Measurements from ENCODE around the gene CUL1.

The CUL1 gene

DNA sequence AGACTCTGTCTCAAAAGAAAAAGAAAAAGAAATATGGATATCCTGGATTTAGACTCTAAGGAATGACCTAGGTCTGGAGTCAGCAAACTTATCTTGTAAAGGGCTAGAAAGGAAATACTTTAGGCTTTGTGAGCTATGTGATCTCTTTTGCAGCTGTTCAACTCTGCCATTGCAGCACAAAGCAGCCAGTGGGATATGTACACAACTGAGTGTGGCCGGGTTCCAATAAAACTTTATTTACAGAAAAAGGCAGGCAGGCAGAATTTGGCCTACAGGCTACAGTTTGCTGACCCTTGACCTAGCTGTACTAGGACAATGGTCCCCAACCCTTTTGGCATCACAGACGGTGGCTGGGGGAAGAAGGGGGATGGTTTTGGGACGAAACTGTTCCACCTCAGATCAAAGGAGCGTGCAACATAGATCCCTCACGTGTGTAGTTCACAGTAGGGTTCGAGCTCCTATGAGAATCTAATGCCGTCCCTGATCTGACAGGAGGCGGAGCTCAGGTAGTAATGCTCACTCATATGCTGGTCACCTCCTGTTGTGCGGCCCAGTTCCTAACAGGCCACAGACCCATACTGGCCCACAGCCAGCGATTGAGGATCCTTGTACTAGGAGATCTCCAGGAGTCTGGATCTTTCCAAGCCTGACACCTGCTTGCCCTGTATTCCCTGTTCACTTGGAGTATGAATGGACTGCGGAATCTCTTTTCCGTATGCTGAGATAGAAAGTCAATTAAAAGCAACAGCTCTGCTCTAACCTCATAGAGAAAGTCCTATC, 63.0 kb downstream of the CUL1 start:
- Histone ChIP-seq H3K4me3 (ENCODE audit: low read depth, low read length) (no peak overlapping the region), H3K9ac (ENCODE audit: low read depth, low read length) (no peak overlapping the region), H3K36me3 (ENCODE audit: control insufficient read depth, insufficient read depth, low read length) (peaks cover 86% of the 10 kb centered on the region)

DNA sequence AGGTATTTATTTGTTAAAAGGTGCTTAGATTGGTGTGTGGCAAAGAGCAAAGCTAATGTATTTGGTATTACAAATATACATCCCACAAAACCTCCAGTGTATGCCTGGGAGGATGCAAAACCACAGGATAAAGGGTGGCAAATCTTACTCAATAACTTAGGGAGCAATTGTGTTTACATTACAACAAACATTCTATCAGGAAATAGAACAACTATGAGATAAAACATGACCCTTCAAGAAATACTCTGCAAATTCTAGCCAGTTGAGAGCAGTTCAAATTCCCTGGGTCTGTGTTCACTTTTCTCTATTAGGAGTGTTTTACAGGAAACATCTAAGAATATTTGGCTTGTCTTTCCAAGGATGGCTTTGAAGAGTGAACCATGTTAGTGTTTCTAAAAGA, 64.9 kb downstream of the CUL1 start:
- Histone ChIP-seq H3K27ac (ENCODE audit: low read depth, low read length) (no peak overlapping the region), H3K4me1 (ENCODE audit: control insufficient read depth, insufficient read depth, low read length) (no peaks in the 10 kb centered on the region), H3K36me3 (ENCODE audit: control insufficient read depth, insufficient read depth, low read length) (peaks cover 85% of the 10 kb centered on the region), H3K27me3 (ENCODE audit: control insufficient read depth, insufficient read depth, low read length) (no peaks in the 10 kb centered on the region), H3K9ac (ENCODE audit: low read depth, low read length) (no peak overlapping the region), H3K4me3 (ENCODE audit: low read depth, low read length) (no peak overlapping the region), H3K9me3 (ENCODE audit: control insufficient read depth, insufficient read depth, low read length) (no peaks in the 10 kb centered on the region)

More for the DNA sequence above, 63.0 kb downstream of the CUL1 start:
- Histone ChIP-seq H3K27ac (ENCODE audit: low read depth, low read length) (no peak overlapping the region), H3K4me1 (ENCODE audit: control insufficient read depth, insufficient read depth, low read length) (no peaks in the 10 kb centered on the region), H3K27me3 (ENCODE audit: control insufficient read depth, insufficient read depth, low read length) (no peaks in the 10 kb centered on the region), H3K9me3 (ENCODE audit: control insufficient read depth, insufficient read depth, low read length) (no peaks in the 10 kb centered on the region)

DNA sequence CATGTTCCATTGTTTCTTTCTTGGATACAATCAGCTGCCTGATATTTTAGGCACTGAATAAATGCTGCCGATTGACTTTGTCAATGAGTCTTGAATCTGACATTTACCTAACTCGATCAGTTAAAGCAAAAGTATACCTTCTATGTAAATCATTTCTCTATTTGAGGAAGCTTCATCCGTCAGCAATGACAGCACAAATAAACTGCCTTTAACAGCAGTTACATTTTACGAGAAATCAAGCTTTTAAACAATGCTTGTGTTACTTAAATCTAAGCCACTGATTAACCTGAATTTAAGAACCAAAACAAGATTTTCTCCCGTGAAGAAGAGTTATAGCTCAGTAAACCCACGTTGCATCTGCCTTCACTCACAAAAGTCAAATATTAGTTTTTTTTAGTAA, 71.3 kb downstream of the CUL1 start:
- Histone ChIP-seq H3K4me3 (ENCODE audit: low read depth, low read length) (no peak overlapping the region), H3K9ac (ENCODE audit: low read depth, low read length) (no peak overlapping the region), H3K4me1 (ENCODE audit: control insufficient read depth, insufficient read depth, low read length) (peaks cover 7% of the 10 kb centered on the region; the same call in 1 of the 2 replicates), H3K27ac (ENCODE audit: low read depth, low read length) (no peak overlapping the region), H3K27me3 (ENCODE audit: control insufficient read depth, insufficient read depth, low read length) (no peaks in the 10 kb centered on the region), H3K9me3 (ENCODE audit: control insufficient read depth, insufficient read depth, low read length) (no peaks in the 10 kb centered on the region), H3K36me3 (ENCODE audit: control insufficient read depth, insufficient read depth, low read length) (peaks cover 90% of the 10 kb centered on the region)

DNA sequence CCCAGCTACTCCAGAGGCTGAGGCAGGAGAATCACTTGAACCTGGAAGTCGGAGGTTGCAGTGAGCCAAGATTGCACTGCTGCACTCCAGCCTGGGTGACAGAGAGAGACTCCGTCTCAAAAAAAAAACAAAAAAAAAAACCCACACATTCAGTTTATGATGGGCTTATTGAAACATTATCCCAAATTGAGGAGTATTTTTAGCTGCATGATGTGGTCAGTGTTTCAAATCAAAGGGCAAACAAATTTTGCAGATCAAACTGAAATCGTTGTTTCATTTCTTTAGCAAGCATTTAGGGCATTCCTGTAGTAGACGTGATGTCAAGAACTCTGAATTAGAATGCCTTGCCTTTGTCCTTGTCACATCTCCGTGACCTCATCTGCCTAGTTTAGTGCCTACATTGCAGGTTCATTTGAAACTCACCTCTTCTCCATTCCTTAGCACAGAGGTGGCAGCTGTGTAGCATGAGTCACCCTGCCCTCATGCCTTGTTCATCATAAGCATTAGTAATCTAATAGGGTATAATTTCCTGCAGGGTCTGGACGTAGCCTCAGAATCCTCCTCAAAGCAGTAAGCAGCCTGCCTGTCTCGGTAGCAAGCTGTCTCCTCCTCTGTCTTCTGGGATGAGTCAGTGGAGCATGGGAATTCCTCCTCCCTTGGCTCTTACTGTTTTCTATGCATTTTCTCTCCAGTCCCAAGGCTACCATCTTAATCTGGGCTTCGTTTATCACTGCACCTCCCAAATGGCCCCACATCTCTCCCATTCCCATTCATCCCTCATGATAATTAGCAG, 73.8 kb downstream of the CUL1 start:
- Histone ChIP-seq H3K9ac (ENCODE audit: low read depth, low read length) (no peak overlapping the region), H3K9me3 (ENCODE audit: control insufficient read depth, insufficient read depth, low read length) (no peaks in the 10 kb centered on the region), H3K36me3 (ENCODE audit: control insufficient read depth, insufficient read depth, low read length) (peaks cover 83% of the 10 kb centered on the region), H3K27ac (ENCODE audit: low read depth, low read length) (peak overlapping the region; percentile 50), H3K27me3 (ENCODE audit: control insufficient read depth, insufficient read depth, low read length) (no peaks in the 10 kb centered on the region), H3K4me1 (ENCODE audit: control insufficient read depth, insufficient read depth, low read length) (peaks cover 13% of the 10 kb centered on the region), H3K4me3 (ENCODE audit: low read depth, low read length) (no peak overlapping the region)

DNA sequence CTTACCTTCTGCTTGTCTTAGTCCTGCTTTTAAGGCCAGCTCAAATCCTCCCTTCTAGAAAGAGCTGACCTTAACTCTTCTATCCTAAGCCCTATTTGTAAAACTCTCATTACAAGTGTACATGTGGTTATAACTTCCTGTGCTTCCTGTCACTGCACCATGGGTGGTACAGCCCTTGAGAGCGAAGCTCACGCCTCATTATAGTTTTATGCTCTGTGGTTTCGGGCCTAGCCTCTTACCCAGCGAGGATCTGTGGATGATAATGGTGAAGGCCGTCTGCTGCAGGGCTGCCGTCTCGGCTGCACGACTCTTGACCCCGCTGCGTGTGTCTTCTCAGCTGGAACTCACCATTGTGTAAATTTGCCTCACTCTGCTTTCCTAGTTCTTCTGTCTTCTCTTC, 74.6 kb downstream of the CUL1 start:
- H3K27ac ChIP-seq (ENCODE audit: low read depth, low read length), result peak overlapping the region; percentile 50
- no peak overlapping the region for H3K9ac ChIP-seq (ENCODE audit: low read depth, low read length)
- H3K4me1 ChIP-seq (ENCODE audit: control insufficient read depth, insufficient read depth, low read length), result peaks cover 13% of the 10 kb centered on the region
- H3K27me3 ChIP-seq (ENCODE audit: control insufficient read depth, insufficient read depth, low read length), result no peaks in the 10 kb centered on the region
- H3K9me3 ChIP-seq (ENCODE audit: control insufficient read depth, insufficient read depth, low read length), result no peaks in the 10 kb centered on the region
- H3K4me3 ChIP-seq (ENCODE audit: low read depth, low read length), result no peak overlapping the region
- peaks cover 79% of the 10 kb centered on the region for H3K36me3 ChIP-seq (ENCODE audit: control insufficient read depth, insufficient read depth, low read length)

DNA sequence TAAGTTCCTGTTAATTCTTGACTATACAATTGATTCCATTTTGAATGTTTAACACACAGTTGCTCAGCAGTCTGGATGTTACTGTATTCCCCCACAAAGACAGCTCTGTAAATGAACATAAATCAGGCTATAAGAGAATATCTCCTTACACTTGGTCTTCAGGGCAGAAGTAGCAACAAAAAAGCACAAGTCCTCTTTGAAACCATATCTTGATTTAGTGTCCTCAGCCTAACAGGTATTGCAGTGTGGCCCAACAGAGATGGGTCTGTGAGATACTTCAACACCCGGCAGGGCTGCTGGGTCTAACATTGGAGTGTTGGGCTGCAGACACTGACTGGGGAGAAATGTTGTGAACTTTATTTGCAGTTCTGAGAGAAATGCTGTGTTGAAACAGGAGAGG, 75.8 kb downstream of the CUL1 start:
- no peaks in the 10 kb centered on the region for H3K9me3 ChIP-seq (ENCODE audit: control insufficient read depth, insufficient read depth, low read length)
- H3K27ac ChIP-seq (ENCODE audit: low read depth, low read length), result no peak overlapping the region
- no peaks in the 10 kb centered on the region for H3K27me3 ChIP-seq (ENCODE audit: control insufficient read depth, insufficient read depth, low read length)
- peaks cover 78% of the 10 kb centered on the region for H3K36me3 ChIP-seq (ENCODE audit: control insufficient read depth, insufficient read depth, low read length)
- no peak overlapping the region for H3K4me3 ChIP-seq (ENCODE audit: low read depth, low read length)
- H3K4me1 ChIP-seq (ENCODE audit: control insufficient read depth, insufficient read depth, low read length), result peaks cover 13% of the 10 kb centered on the region
- no peak overlapping the region for H3K9ac ChIP-seq (ENCODE audit: low read depth, low read length)

DNA sequence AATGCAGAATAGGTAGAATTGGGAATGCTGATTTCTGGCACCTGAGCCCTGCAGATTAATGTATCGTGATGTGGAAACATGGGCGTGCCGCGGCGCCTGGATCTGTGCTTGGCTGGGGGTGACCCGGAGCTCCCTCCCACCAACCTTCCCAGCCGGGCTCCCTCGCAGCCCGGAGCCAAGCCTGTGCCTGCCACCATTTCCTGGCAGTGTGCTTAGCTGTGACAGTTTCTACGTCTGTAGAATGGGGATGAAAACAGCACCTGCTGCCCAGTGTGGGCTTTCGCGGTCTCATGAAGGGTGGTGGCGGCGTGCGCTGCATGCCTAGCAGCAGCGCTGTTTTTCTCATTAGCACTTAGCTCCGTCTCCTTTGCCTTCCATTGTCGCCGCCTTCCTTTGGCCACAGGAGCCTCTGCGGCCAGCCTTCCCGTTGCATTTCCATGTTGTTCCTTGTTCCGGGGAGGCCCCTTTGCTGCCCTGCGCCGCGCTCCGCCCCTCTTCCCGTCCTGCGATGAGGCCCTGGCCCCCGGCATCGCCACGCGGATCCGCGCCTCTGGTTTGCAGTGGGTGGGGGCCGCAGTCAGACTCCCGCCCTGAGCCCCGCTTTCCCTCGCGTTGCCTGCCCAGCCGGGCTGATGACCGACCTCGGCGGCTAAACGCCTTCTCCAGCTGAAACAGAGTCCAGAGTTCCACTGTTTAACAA, 84.2 kb downstream of the CUL1 start:
- Histone ChIP-seq H3K27me3 (ENCODE audit: control insufficient read depth, insufficient read depth, low read length) (no peaks in the 10 kb centered on the region), H3K9me3 (ENCODE audit: control insufficient read depth, insufficient read depth, low read length) (no peaks in the 10 kb centered on the region), H3K9ac (ENCODE audit: low read depth, low read length) (no peak overlapping the region), H3K36me3 (ENCODE audit: control insufficient read depth, insufficient read depth, low read length) (peaks cover 74% of the 10 kb centered on the region), H3K4me3 (ENCODE audit: low read depth, low read length) (no peak overlapping the region), H3K27ac (ENCODE audit: low read depth, low read length) (no peak overlapping the region), H3K4me1 (ENCODE audit: control insufficient read depth, insufficient read depth, low read length) (no peaks in the 10 kb centered on the region)

DNA sequence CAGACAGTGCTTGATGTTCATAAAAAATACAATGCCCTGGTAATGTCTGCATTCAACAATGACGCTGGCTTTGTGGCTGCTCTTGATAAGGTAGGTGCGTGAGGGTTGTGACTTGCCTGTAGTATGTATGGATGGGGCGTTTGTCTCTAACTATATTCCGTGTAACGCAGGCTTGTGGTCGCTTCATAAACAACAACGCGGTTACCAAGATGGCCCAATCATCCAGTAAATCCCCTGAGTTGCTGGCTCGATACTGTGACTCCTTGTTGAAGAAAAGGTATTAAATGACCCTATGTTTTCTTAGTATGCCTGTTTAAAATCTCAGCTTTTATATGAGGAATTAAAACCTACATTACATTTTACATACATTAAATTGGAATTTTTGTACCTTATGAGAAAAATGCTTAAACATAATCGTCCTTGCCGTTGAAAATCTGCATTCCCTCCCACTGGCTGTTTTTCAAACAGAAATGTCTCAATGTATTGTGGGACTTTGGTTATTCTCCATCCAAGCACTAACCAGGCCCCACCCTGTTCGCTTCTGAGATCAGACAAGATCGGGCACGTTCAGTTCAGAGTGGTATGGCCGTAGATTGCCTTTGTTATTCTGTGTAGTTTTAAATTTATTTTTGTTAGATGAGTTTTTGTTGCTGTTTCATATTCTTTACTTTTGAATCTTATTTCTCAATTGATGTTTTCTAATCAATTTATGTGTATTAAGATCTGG, 85.3 kb downstream of the CUL1 start:
- Histone ChIP-seq H3K4me3 (ENCODE audit: low read depth, low read length) (no peak overlapping the region), H3K27ac (ENCODE audit: low read depth, low read length) (no peak overlapping the region), H3K36me3 (ENCODE audit: control insufficient read depth, insufficient read depth, low read length) (peaks cover 74% of the 10 kb centered on the region), H3K4me1 (ENCODE audit: control insufficient read depth, insufficient read depth, low read length) (no peaks in the 10 kb centered on the region), H3K9ac (ENCODE audit: low read depth, low read length) (no peak overlapping the region), H3K9me3 (ENCODE audit: control insufficient read depth, insufficient read depth, low read length) (no peaks in the 10 kb centered on the region), H3K27me3 (ENCODE audit: control insufficient read depth, insufficient read depth, low read length) (no peaks in the 10 kb centered on the region)

DNA sequence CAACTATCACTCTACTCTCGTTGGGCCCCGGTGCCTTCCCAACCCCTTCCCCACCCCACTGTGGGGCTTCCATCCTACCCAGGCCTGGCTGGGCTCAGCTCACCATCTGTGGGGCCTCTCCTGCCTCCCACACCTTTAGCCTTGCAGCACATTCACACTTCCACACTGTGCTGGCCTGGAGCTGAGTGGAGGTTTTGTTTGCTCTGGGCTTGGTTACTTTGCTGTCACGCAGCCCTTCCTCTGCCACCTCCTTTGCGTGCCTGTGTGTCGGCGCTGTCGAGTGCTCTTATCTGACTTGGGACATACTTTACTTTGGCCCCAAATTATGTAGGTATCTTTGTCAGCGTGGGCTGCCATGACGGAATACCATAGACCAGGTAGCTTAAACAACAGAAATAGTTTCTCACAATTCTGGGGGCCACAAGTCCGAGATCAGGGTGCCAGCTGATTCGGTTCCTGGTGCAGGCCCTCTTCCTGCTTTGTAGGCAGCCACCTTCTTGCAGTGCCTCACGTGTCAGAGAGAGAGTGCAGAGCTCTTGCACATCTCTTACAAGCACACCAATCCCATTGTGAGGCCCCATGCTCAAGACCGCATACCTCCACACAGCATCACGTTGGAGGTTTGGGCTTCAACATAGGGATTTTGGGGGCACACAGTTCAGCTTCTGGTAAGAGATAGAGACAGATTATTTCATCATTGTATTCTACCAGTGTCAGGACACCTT, 89.0 kb downstream of the CUL1 start:
- no peak overlapping the region for H3K4me3 ChIP-seq (ENCODE audit: low read depth, low read length)
- H3K4me1 ChIP-seq (ENCODE audit: control insufficient read depth, insufficient read depth, low read length), result no peaks in the 10 kb centered on the region
- no peaks in the 10 kb centered on the region for H3K9me3 ChIP-seq (ENCODE audit: control insufficient read depth, insufficient read depth, low read length)
- no peak overlapping the region for H3K9ac ChIP-seq (ENCODE audit: low read depth, low read length)
- H3K36me3 ChIP-seq (ENCODE audit: control insufficient read depth, insufficient read depth, low read length), result peaks cover 91% of the 10 kb centered on the region
- H3K27me3 ChIP-seq (ENCODE audit: control insufficient read depth, insufficient read depth, low read length), result no peaks in the 10 kb centered on the region
- no peak overlapping the region for H3K27ac ChIP-seq (ENCODE audit: low read depth, low read length)

DNA sequence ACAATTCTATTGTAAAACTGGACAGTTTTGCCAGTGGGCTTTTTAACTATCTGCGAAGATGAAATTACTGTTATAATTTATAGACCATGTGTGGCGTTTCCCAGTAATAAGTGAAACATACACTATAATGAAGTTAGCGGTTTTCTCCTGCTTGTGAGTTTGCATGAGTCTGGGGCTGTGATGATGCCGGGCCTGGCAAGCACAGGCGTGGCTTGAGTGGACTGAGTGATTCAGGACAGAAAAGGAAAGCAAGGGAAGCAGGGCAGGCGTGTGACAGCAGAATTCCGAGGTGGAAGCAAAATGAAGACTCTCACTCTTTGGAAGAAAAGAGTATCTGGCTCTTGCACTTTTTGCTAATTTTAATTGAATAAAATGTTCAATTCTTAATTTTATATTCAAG, 90.5 kb downstream of the CUL1 start:
- Histone ChIP-seq H3K4me1 (ENCODE audit: control insufficient read depth, insufficient read depth, low read length) (no peaks in the 10 kb centered on the region), H3K36me3 (ENCODE audit: control insufficient read depth, insufficient read depth, low read length) (peaks cover 93% of the 10 kb centered on the region), H3K9ac (ENCODE audit: low read depth, low read length) (no peak overlapping the region), H3K4me3 (ENCODE audit: low read depth, low read length) (no peak overlapping the region), H3K27me3 (ENCODE audit: control insufficient read depth, insufficient read depth, low read length) (no peaks in the 10 kb centered on the region), H3K27ac (ENCODE audit: low read depth, low read length) (no peak overlapping the region), H3K9me3 (ENCODE audit: control insufficient read depth, insufficient read depth, low read length) (no peaks in the 10 kb centered on the region)

Data from HUES48 (cell line).